ENCODE measurements around the gene NBAS. TPM values are rescaled to one million over a fixed set of nuclear protein-coding genes. Genes with fewer than 3 reads are reported as not detected.

Gene NBAS
- total and polyA plus RNA-seq, 2 donors (not counting 3 experiments of a cell fraction or from before 2014, with no cell fraction given), result 29.4 to 43.0 TPM

- no peak overlapping the region for H3K9ac ChIP-seq (replicated peaks; ENCODE audit: extremely low read depth, insufficient read depth, low read length)
- H4K20me1 ChIP-seq (replicated peaks; ENCODE audit: control insufficient read depth, extremely low read depth, insufficient read depth, low read length), result no peaks in the 10 kb centered on the region
- no peak overlapping the region for H2AFZ ChIP-seq (ENCODE audit: low read depth, low read length)
- H3K9me1 ChIP-seq (replicated peaks; ENCODE audit: control insufficient read depth, extremely low read depth, insufficient read depth, low read length), result no peaks in the 10 kb centered on the region
- no peaks in the 10 kb centered on the region for H3K9me3 ChIP-seq (replicated peaks; ENCODE audit: control insufficient read depth, insufficient read depth, low read length)
- H3K79me2 ChIP-seq (ENCODE audit: control insufficient read depth, insufficient read depth, low read length), result no peaks in the 10 kb centered on the region
- BruUV-seq (replicated peaks), result no TSS peak
- dilution Hi-C loops (cut with MboI; ENCODE audit: extremely low pct_ligation_motif_present, low sequenced_read_pairs), result no loop called here
- H3K4me3 ChIP-seq (replicated peaks in 1 of 3; ENCODE audit: insufficient read depth in 1 of 3, low read depth in 1 of 3, low read length in 3 of 3), result no peak overlapping the region
- POLR2A ChIA-PET, result no interaction called here
- no peak overlapping the region for H3K4me2 ChIP-seq (ENCODE audit: insufficient read depth, low read length)
- no peaks in the 10 kb centered on the region for H3K27me3 ChIP-seq (ENCODE audit: control insufficient read depth in 2 of 2, insufficient read depth in 2 of 2, low read length in 2 of 2)
- DNase-seq (ENCODE audit: low read depth, low spot score) (no peak), FAIRE-seq (no peak)
- H3K36me3 ChIP-seq (ENCODE audit: control insufficient read depth in 2 of 2, extremely low read depth in 1 of 2, insufficient read depth in 2 of 2, low read length in 2 of 2), result peaks cover 0 to 5% of the 10 kb centered on the region in 2 experiments
- H3K27ac ChIP-seq (ENCODE audit: insufficient read depth, low read depth, low read length), result no peak overlapping the region
- CTCF ChIA-PET, result interaction anchor here (1.3 kb wide), 1 partner anchor 28 kb away, joined by 8 read pairs; no protein-coding TSS in a partner anchor
- intact Hi-C loops (cut with micrococcal nuclease), result no loop called here
- no peaks in the 10 kb centered on the region for H3K4me1 ChIP-seq (ENCODE audit: control insufficient read depth, extremely low read depth, insufficient read depth, low read length)
- no peak for TF ChIP-seq MYC (IDR thresholded peaks at IDR 0.05; ENCODE audit: low read depth, low read length)
- no peak for TF ChIP-seq FOS (IDR thresholded peaks at IDR 0.05; ENCODE audit: borderline replicate concordance, insufficient read depth, low read length)
- TF ChIP-seq JUN (IDR thresholded peaks at IDR 0.05; ENCODE audit: borderline replicate concordance, insufficient read depth, insufficient read length, low read depth), result no peak
- no peak for TF ChIP-seq MAX (IDR thresholded peaks at IDR 0.05; ENCODE audit: insufficient read depth, insufficient read length)
- no peak for TF ChIP-seq POLR2A (IDR thresholded peaks at IDR 0.05; ENCODE audit: low read depth, low read length)
- TF ChIP-seq GATA2 (IDR thresholded peaks at IDR 0.05; ENCODE audit: insufficient read depth, insufficient read length, low read depth, low read length), result no peak
These were observed 12.2 kb downstream of the NBAS start for GRCh38 chr2:15548974-15549373.

GRCh38 chr2:15547115-15547876 lies 13.8 kb downstream of the NBAS start:
- H3K4me1 ChIP-seq (ENCODE audit: control insufficient read depth, extremely low read depth, insufficient read depth, low read length), result no peaks in the 10 kb centered on the region
- no peaks in the 10 kb centered on the region for H3K27me3 ChIP-seq (ENCODE audit: control insufficient read depth in 2 of 2, insufficient read depth in 2 of 2, low read length in 2 of 2)
- dilution Hi-C loops (cut with MboI; ENCODE audit: extremely low pct_ligation_motif_present, low sequenced_read_pairs), result no loop called here
- ChIA-PET CTCF (interaction anchor here (1.0 to 2.2 kb wide), 6 partner anchors 10 to 41 kb away, joined by 3 to 12 read pairs (median 4); no protein-coding TSS in a partner anchor), POLR2A (no interaction called here)
- intact Hi-C loops (cut with micrococcal nuclease), result no loop called here
- no peak overlapping the region for H3K27ac ChIP-seq (ENCODE audit: insufficient read depth, low read depth, low read length)
- H4K20me1 ChIP-seq (replicated peaks; ENCODE audit: control insufficient read depth, extremely low read depth, insufficient read depth, low read length), result no peaks in the 10 kb centered on the region
- H3K36me3 ChIP-seq (ENCODE audit: control insufficient read depth in 2 of 2, extremely low read depth in 1 of 2, insufficient read depth in 2 of 2, low read length in 2 of 2), result peaks cover 0 to 5% of the 10 kb centered on the region in 2 experiments
- no peak for DNase-seq (ENCODE audit: low read depth, low spot score)
- no peak overlapping the region for H3K4me2 ChIP-seq (ENCODE audit: insufficient read depth, low read length)
- BruUV-seq (replicated peaks), result no TSS peak
- H3K4me3 ChIP-seq (replicated peaks in 1 of 3; ENCODE audit: insufficient read depth in 1 of 3, low read depth in 1 of 3, low read length in 3 of 3), result no peak overlapping the region
- FAIRE-seq, result no peak
- H2AFZ ChIP-seq (ENCODE audit: low read depth, low read length), result no peak overlapping the region
- no peaks in the 10 kb centered on the region for H3K9me1 ChIP-seq (replicated peaks; ENCODE audit: control insufficient read depth, extremely low read depth, insufficient read depth, low read length)
- TF ChIP-seq FOS (IDR thresholded peaks at IDR 0.05; ENCODE audit: borderline replicate concordance, insufficient read depth, low read length) (no peak), POLR2A (IDR thresholded peaks at IDR 0.05; ENCODE audit: low read depth, low read length) (no peak)
- H3K9ac ChIP-seq (replicated peaks; ENCODE audit: extremely low read depth, insufficient read depth, low read length), result no peak overlapping the region
- no peaks in the 10 kb centered on the region for H3K79me2 ChIP-seq (ENCODE audit: control insufficient read depth, insufficient read depth, low read length)
- H3K9me3 ChIP-seq (replicated peaks; ENCODE audit: control insufficient read depth, insufficient read depth, low read length), result no peaks in the 10 kb centered on the region

Measured in endothelial cell of umbilical vein (primary cell).